ENCODE data around the gene NTRK2.

- TF ChIP-seq, protein P1, sequence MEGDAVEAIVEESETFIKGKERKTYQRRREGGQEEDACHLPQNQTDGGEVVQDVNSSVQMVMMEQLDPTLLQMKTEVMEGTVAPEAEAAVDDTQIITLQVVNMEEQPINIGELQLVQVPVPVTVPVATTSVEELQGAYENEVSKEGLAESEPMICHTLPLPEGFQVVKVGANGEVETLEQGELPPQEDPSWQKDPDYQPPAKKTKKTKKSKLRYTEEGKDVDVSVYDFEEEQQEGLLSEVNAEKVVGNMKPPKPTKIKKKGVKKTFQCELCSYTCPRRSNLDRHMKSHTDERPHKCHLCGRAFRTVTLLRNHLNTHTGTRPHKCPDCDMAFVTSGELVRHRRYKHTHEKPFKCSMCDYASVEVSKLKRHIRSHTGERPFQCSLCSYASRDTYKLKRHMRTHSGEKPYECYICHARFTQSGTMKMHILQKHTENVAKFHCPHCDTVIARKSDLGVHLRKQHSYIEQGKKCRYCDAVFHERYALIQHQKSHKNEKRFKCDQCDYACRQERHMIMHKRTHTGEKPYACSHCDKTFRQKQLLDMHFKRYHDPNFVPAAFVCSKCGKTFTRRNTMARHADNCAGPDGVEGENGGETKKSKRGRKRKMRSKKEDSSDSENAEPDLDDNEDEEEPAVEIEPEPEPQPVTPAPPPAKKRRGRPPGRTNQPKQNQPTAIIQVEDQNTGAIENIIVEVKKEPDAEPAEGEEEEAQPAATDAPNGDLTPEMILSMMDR (IDR thresholded peaks at IDR 0.05), result no peak
- no peak for TF ChIP-seq POLR2A (IDR thresholded peaks at IDR 0.05)
Measured at GRCh38 chr9:84723426-84723825, 53.9 kb downstream of the NTRK2 start.
